CD4-positive, CD25-positive, alpha-beta regulatory T cell (primary cell): ENCODE data around the gene JAK1. TPM values are rescaled to one million over a fixed set of nuclear protein-coding genes. Genes with fewer than 3 reads are reported as not detected.

ENCODE experiments used
- ATAC-seq, 2 donors: fragments of 150-1000 bp; cut with Tn5 transposase; one replicate each; pipeline ENCODE4 v1.10.0; 2021; ENCODE audit warnings: low read depth in 2 of 2, moderate number of reproducible peaks in 2 of 2, moderate library complexity in 1 of 2
- DNase-seq, 3 donors: peaks; one replicate each; pipeline versions ENCODE4 v3.0.0 to v3.0.0-alpha.2; 2012 to 2022; ENCODE audit warnings: mixed read lengths in 1 of 3
- H3K27ac ChIP-seq: one replicate; pipeline ENCODE4 v1.7.0; 2013; ENCODE audit warnings: mild to moderate bottlenecking, low read length; ENCODE audit not compliant: insufficient read depth, poor library complexity, severe bottlenecking
- H3K27me3 ChIP-seq: one replicate; pipeline ENCODE4 v1.7.0; 2013; ENCODE audit warnings: low read length; ENCODE audit not compliant: control insufficient read depth, insufficient read depth
- H3K36me3 ChIP-seq: one replicate; pipeline ENCODE4 v1.7.0; 2013; ENCODE audit warnings: mild to moderate bottlenecking, low read length, moderate library complexity; ENCODE audit not compliant: control insufficient read depth, insufficient read depth
- H3K4me1 ChIP-seq: 2 replicates; pipeline ENCODE4 v1.7.0; 2013; ENCODE audit warnings: mild to moderate bottlenecking, low read length; ENCODE audit not compliant: insufficient read depth, control insufficient read depth, poor library complexity, severe bottlenecking
- H3K4me3 ChIP-seq: one replicate; pipeline ENCODE4 v1.7.0; 2013; ENCODE audit warnings: low read depth, mild to moderate bottlenecking, low read length, moderate library complexity
- H3K9me3 ChIP-seq, 2 experiments: 1 replicate in 1 of 2; 2 replicates in 1 of 2; pipeline ENCODE4 v1.7.0; 2013; ENCODE audit warnings: low read length in 2 of 2, mild to moderate bottlenecking in 1 of 2, moderate library complexity in 1 of 2; ENCODE audit not compliant: control insufficient read depth in 2 of 2
- H3K27ac Mint-ChIP-seq, 3 donors: one replicate each; pipeline ENCODE4 v1.8.0; 2020 to 2022; ENCODE audit warnings: mild to moderate bottlenecking in 3 of 3, mixed read lengths in 3 of 3, moderate library complexity in 2 of 3
- H3K27me3 Mint-ChIP-seq: one replicate; pipeline ENCODE4 v1.8.0; 2022; ENCODE audit warnings: mild to moderate bottlenecking, mixed read lengths
- H3K36me3 Mint-ChIP-seq: one replicate; pipeline ENCODE4 v1.8.0; 2020; ENCODE audit warnings: mixed read lengths
- H3K4me1 Mint-ChIP-seq, 4 donors: one replicate each; pipeline ENCODE4 v1.8.0; 2020 to 2022; ENCODE audit warnings: mixed read lengths in 4 of 4, mild to moderate bottlenecking in 1 of 4
- H3K4me3 Mint-ChIP-seq, 4 donors: one replicate each; pipeline ENCODE4 v1.8.0; 2020 to 2022; ENCODE audit warnings: mild to moderate bottlenecking in 4 of 4, mixed read lengths in 4 of 4, moderate library complexity in 3 of 4
- H3K9me3 Mint-ChIP-seq, 7 donors: one replicate each; pipeline ENCODE4 v1.8.0; 2020 to 2022; ENCODE audit warnings: mixed read lengths in 7 of 7, mild to moderate bottlenecking in 3 of 7, moderate library complexity in 2 of 7
- polyA plus RNA-seq, 4 donors: library from polyadenylated mRNA; unstranded; fragments of 300-500 nt; fragmentation: Illumina TruSeq; gene quantifications; one replicate each; pipeline ENCODE4 v1.2.3, GENCODE V29; 2021
- total RNA-seq: library from RNA; stranded (reverse); gene quantifications from one replicate; pipeline ENCODE4 v1.2.3, GENCODE V29; 2022

Gene JAK1
- total and polyA plus RNA-seq, 5 donors from 2014 or later, result 215 to 333 (median 229) TPM

GRCh38 chr1:64986903-64987871, 20.8 kb upstream of the JAK1 start:
- no peak overlapping the region for H3K27ac Mint-ChIP-seq
- Histone ChIP-seq H3K9me3 (no peaks in the 10 kb centered on the region), H3K27me3 (no peaks in the 10 kb centered on the region), H3K4me1 (no peaks in the 10 kb centered on the region), H3K27ac (no peak overlapping the region), H3K36me3 (no peaks in the 10 kb centered on the region), H3K4me3 (no peak overlapping the region)
- no peaks in the 10 kb centered on the region for H3K27me3 Mint-ChIP-seq
- peaks cover 0 to 11% (median under 1%) of the 10 kb centered on the region in 4 donors for H3K4me1 Mint-ChIP-seq
- DNase-seq, result no peak
- peaks cover 0 to 1% (median 0%) of the 10 kb centered on the region in 7 donors for H3K9me3 Mint-ChIP-seq
- H3K4me3 Mint-ChIP-seq, result no peak overlapping the region
- ATAC-seq, result no peak
- H3K36me3 Mint-ChIP-seq, result peaks cover 4% of the 10 kb centered on the region

DNA sequence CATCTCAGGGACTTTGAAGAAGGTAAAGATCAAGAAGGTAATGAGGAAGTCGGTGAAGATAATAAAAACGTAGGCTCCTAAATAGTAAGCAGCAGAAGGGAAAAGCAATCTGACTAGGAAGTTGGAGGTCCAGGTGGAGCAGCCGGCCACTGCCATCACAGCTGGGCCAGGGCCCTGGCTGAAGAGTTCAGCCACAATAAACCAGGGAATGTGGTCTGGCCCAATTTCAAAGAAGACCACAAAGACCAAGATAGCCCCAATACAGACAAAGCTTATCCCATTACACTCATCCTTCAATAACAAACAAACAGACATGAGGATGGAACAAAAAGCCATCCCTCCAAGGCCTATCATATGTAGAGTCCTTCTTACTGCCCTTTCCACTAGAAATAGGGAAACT, 18.4 kb upstream of the JAK1 start:
- H3K4me3 Mint-ChIP-seq, result no peak overlapping the region
- Histone ChIP-seq H3K4me3 (no peak overlapping the region), H3K36me3 (no peaks in the 10 kb centered on the region), H3K4me1 (no peaks in the 10 kb centered on the region), H3K27me3 (no peaks in the 10 kb centered on the region), H3K27ac (no peak overlapping the region), H3K9me3 (no peaks in the 10 kb centered on the region)
- DNase-seq (no peak), ATAC-seq (no peak)
- H3K27me3 Mint-ChIP-seq, result no peaks in the 10 kb centered on the region
- peaks cover 0 to 11% (median 4%) of the 10 kb centered on the region in 4 donors for H3K4me1 Mint-ChIP-seq
- peaks cover 0 to 1% (median 0%) of the 10 kb centered on the region in 7 donors for H3K9me3 Mint-ChIP-seq
- no peak overlapping the region for H3K27ac Mint-ChIP-seq
- peaks cover 11% of the 10 kb centered on the region for H3K36me3 Mint-ChIP-seq

DNA sequence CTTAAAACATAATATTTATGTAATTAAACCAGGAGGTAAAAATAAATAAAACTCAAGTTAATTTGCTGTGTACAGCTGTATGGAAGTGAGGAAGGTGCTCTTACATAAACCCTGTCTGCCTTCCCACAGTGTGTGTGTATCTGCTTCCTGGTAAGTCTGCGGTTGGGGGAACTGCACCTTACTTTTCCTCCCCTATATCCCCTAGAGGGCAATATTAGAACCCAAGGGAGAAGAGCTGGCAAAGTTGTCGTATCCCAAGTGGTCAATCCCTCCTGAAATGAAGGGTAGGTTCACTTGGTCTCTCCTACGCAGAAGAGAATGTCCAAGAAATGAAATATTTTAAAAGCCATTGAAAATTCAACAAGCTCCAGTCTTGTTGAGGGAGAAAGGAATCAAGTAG, 17.8 kb upstream of the JAK1 start:
- no peaks in the 10 kb centered on the region for H3K9me3 ChIP-seq
- H3K4me1 Mint-ChIP-seq, result peaks cover 0 to 11% (median 4%) of the 10 kb centered on the region in 4 donors
- no peaks in the 10 kb centered on the region for H3K4me1 ChIP-seq
- no peaks in the 10 kb centered on the region for H3K27me3 ChIP-seq
- H3K36me3 Mint-ChIP-seq, result peaks cover 11% of the 10 kb centered on the region
- no peak overlapping the region for H3K27ac Mint-ChIP-seq
- no peak overlapping the region for H3K4me3 ChIP-seq
- H3K9me3 Mint-ChIP-seq, result peaks cover 0 to 1% (median 0%) of the 10 kb centered on the region in 7 donors
- ATAC-seq (no peak), DNase-seq (no peak)
- no peaks in the 10 kb centered on the region for H3K27me3 Mint-ChIP-seq
- H3K4me3 Mint-ChIP-seq, result no peak overlapping the region
- no peak overlapping the region for H3K27ac ChIP-seq
- no peaks in the 10 kb centered on the region for H3K36me3 ChIP-seq

- ATAC-seq (no peak), DNase-seq (no peak)
- H3K4me1 Mint-ChIP-seq, result peaks cover 0 to 11% (median 4%) of the 10 kb centered on the region in 4 donors
- H3K36me3 ChIP-seq, result no peaks in the 10 kb centered on the region
- peaks cover 11% of the 10 kb centered on the region for H3K36me3 Mint-ChIP-seq
- no peaks in the 10 kb centered on the region for H3K9me3 ChIP-seq
- H3K27me3 ChIP-seq, result no peaks in the 10 kb centered on the region
- H3K27ac Mint-ChIP-seq, result no peak overlapping the region
- H3K4me1 ChIP-seq, result no peaks in the 10 kb centered on the region
- H3K4me3 Mint-ChIP-seq, result no peak overlapping the region
- H3K27ac ChIP-seq, result no peak overlapping the region
- no peak overlapping the region for H3K4me3 ChIP-seq
- H3K9me3 Mint-ChIP-seq, result peaks cover 0 to 1% (median 0%) of the 10 kb centered on the region in 7 donors
- H3K27me3 Mint-ChIP-seq, result no peaks in the 10 kb centered on the region
Observed at GRCh38 chr1:64983110-64983509, 16.8 kb upstream of the JAK1 start.

DNA sequence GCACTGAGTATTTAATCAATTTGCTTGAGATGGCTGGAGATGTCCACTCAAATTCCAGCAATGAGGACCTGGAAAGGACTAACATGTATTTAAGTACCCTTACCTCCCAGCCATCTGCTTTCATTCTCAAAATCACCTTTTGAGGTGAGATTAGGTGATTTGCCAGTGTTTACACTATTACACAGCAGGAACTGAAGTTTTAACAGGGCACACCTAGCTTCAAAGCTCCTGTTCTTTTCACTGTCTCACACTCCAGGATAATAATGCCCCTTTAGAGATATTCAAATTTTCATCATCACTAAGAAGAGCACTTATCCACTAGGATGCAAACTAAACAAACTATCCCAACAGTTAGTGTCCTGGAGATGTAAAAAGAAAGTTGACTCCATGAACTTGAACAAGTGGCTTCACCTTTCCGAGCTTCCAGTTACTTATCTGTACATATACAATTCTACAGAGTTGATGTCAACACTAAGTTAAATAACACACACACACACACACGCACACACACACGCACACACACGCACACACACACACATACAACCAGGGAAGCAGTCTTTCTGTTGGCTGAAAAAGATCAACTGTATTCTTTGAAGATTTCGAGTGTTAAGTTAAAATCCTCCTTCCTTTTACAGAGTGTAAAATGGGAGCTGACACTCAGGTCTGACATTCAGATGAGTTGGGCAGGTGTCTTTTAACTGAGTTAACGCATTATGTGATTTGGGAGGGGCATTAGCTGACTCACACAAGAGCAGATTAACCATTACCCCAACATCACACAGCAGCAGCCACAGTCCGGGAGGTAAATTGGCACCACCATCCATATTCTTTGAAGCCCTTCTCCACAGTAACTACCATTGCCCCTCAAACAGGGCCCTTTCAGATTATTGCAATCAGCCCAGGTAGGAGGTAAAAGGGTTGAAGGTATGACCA, 15.5 kb upstream of the JAK1 start:
- Mint-ChIP-seq H3K9me3 (peaks cover 0 to 1% (median 0%) of the 10 kb centered on the region in 7 donors), H3K27ac (peak overlapping the region in 1 of 3 donors; percentile 37), H3K27me3 (no peaks in the 10 kb centered on the region), H3K4me3 (no peak overlapping the region), H3K36me3 (peaks cover 7% of the 10 kb centered on the region), H3K4me1 (peaks cover 0 to 11% (median 4%) of the 10 kb centered on the region in 4 donors)
- Histone ChIP-seq H3K36me3 (no peaks in the 10 kb centered on the region), H3K27ac (no peak overlapping the region), H3K4me1 (no peaks in the 10 kb centered on the region), H3K9me3 (no peaks in the 10 kb centered on the region), H3K4me3 (no peak overlapping the region), H3K27me3 (no peaks in the 10 kb centered on the region)
- no peak for DNase-seq
- ATAC-seq, result no peak

- H3K36me3 Mint-ChIP-seq, result peaks cover 7% of the 10 kb centered on the region
Observed at GRCh38 chr1:64980745-64981600, 14.6 kb upstream of the JAK1 start.

GRCh38 chr1:64979358-64979757, 13.0 kb upstream of the JAK1 start:
- Histone ChIP-seq H3K9me3 (no peaks in the 10 kb centered on the region), H3K4me3 (no peak overlapping the region), H3K27ac (no peak overlapping the region), H3K36me3 (no peaks in the 10 kb centered on the region), H3K4me1 (no peaks in the 10 kb centered on the region), H3K27me3 (no peaks in the 10 kb centered on the region)
- peaks cover 0 to 13% (median 6%) of the 10 kb centered on the region in 4 donors for H3K4me1 Mint-ChIP-seq
- H3K9me3 Mint-ChIP-seq, result no peaks in the 10 kb centered on the region
- H3K36me3 Mint-ChIP-seq, result peaks cover 7% of the 10 kb centered on the region
- no peak overlapping the region for H3K27ac Mint-ChIP-seq
- DNase-seq, result no peak
- ATAC-seq, result no peak
- no peaks in the 10 kb centered on the region for H3K27me3 Mint-ChIP-seq
- no peak overlapping the region for H3K4me3 Mint-ChIP-seq

More at GRCh38 chr1:64980745-64981600, 14.6 kb upstream of the JAK1 start:
- H3K4me3 ChIP-seq, result no peak overlapping the region
- no peak overlapping the region for H3K27ac ChIP-seq
- no peak for DNase-seq
- Mint-ChIP-seq H3K27ac (peak overlapping the region in 1 of 3 donors; percentile 72), H3K4me3 (no peak overlapping the region), H3K27me3 (no peaks in the 10 kb centered on the region), H3K4me1 (peaks cover 0 to 11% (median 4%) of the 10 kb centered on the region in 4 donors), H3K9me3 (peaks cover 0 to 1% (median 0%) of the 10 kb centered on the region in 7 donors)
- ATAC-seq, result no peak
- no peaks in the 10 kb centered on the region for H3K36me3 ChIP-seq
- no peaks in the 10 kb centered on the region for H3K4me1 ChIP-seq
- no peaks in the 10 kb centered on the region for H3K9me3 ChIP-seq
- H3K27me3 ChIP-seq, result no peaks in the 10 kb centered on the region
